Measurements from ENCODE around the gene AADAC.

Gene AADAC

DNA sequence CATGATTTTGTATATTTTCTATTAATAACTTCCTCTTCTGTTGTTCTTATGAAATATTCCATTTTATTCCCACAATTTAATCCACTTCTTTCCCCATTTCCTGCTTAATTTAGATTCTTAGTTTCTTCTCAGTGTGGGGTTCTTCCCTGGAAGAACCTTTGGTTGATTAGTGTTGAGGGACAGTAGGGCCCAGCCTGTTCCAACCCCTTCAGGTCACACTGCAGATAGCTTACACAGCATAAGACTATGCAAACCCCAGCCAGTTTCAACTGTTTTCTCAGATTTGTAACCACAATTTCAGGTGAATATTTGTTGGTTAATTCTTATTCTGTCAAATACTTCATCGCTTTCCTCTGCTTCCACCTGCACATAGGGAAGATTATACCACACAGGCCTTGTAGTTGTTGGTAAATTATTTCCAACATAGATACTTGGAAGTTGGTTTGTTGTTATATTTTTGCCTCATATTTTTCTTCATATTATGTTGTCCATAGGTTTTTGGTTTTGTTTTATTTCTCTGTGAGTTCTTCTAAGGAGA lies 45.5 kb upstream of the AADAC start:
- H3K79me2 ChIP-seq (ENCODE audit: control insufficient read depth, low read length) = no peaks in the 10 kb centered on the region
- TF ChIP-seq, protein P1, sequence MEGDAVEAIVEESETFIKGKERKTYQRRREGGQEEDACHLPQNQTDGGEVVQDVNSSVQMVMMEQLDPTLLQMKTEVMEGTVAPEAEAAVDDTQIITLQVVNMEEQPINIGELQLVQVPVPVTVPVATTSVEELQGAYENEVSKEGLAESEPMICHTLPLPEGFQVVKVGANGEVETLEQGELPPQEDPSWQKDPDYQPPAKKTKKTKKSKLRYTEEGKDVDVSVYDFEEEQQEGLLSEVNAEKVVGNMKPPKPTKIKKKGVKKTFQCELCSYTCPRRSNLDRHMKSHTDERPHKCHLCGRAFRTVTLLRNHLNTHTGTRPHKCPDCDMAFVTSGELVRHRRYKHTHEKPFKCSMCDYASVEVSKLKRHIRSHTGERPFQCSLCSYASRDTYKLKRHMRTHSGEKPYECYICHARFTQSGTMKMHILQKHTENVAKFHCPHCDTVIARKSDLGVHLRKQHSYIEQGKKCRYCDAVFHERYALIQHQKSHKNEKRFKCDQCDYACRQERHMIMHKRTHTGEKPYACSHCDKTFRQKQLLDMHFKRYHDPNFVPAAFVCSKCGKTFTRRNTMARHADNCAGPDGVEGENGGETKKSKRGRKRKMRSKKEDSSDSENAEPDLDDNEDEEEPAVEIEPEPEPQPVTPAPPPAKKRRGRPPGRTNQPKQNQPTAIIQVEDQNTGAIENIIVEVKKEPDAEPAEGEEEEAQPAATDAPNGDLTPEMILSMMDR (IDR thresholded peaks at IDR 0.05; ENCODE audit: low read depth, low read length, poor library complexity, severe bottlenecking) = no peak
- no peak for TF ChIP-seq EZH2phosphoT487 (IDR thresholded peaks at IDR 0.05; ENCODE audit: borderline replicate concordance, low read length)
- H3F3A ChIP-seq (ENCODE audit: control insufficient read depth, insufficient read depth) = no peaks in the 10 kb centered on the region
- H3K4me1 ChIP-seq (ENCODE audit: control insufficient read depth, low read length) = no peaks in the 10 kb centered on the region
- no peaks in the 10 kb centered on the region for H3K9me3 ChIP-seq (ENCODE audit: control insufficient read depth, insufficient read depth, low read length)
- no peaks in the 10 kb centered on the region for H3K36me3 ChIP-seq (ENCODE audit: control insufficient read depth, low read length)
- no peaks in the 10 kb centered on the region for H3K27me3 ChIP-seq (ENCODE audit: control insufficient read depth, low read length)
- H3K4me2 ChIP-seq (ENCODE audit: low read length) = no peak overlapping the region
- H3K27ac ChIP-seq (ENCODE audit: low read depth, low read length) = no peak overlapping the region
- H4K20me1 ChIP-seq (ENCODE audit: control insufficient read depth, insufficient read depth, low read depth, low read length) = no peaks in the 10 kb centered on the region
- H3K4me3 ChIP-seq (ENCODE audit: low read length) = no peak overlapping the region
- H3K9me2 ChIP-seq (replicated peaks; ENCODE audit: control insufficient read depth, low read length) = no peaks in the 10 kb centered on the region

DNA sequence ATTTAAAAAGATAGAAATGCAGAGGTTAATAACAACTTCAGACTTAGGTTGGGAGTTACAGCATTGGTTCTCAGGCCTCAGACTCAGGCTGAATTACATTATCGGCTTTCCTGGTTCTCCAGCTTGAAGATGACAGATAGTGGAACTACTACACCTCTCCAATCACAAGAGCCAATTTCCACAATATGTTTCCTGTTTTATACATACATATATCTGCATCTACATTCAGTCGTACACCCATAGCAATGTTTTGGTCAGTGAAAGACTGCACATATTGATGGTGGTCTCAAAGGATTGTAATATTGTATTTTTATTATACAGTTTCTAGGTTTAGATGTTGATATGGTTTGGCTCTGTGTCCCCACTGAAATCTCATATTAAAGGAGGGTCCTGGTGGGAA lies 44.7 kb upstream of the AADAC start:
- no peak overlapping the region for H3K27ac ChIP-seq (ENCODE audit: low read depth, low read length)
- no peaks in the 10 kb centered on the region for H3K79me2 ChIP-seq (ENCODE audit: control insufficient read depth, low read length)
- H3K36me3 ChIP-seq (ENCODE audit: control insufficient read depth, low read length) = no peaks in the 10 kb centered on the region
- H3K9me2 ChIP-seq (replicated peaks; ENCODE audit: control insufficient read depth, low read length) = no peaks in the 10 kb centered on the region
- no peak overlapping the region for H3K4me3 ChIP-seq (ENCODE audit: low read length)
- no peak overlapping the region for H3K4me2 ChIP-seq (ENCODE audit: low read length)
- no peaks in the 10 kb centered on the region for H3K4me1 ChIP-seq (ENCODE audit: control insufficient read depth, low read length)
- no peaks in the 10 kb centered on the region for H4K20me1 ChIP-seq (ENCODE audit: control insufficient read depth, insufficient read depth, low read depth, low read length)
- no peaks in the 10 kb centered on the region for H3K9me3 ChIP-seq (ENCODE audit: control insufficient read depth, insufficient read depth, low read length)
- H3F3A ChIP-seq (ENCODE audit: control insufficient read depth, insufficient read depth) = no peaks in the 10 kb centered on the region
- TF ChIP-seq, protein P1 (IDR thresholded peaks at IDR 0.05; ENCODE audit: low read depth, low read length, poor library complexity, severe bottlenecking) = no peak
- no peak for TF ChIP-seq EZH2phosphoT487 (IDR thresholded peaks at IDR 0.05; ENCODE audit: borderline replicate concordance, low read length)
- H3K27me3 ChIP-seq (ENCODE audit: control insufficient read depth, low read length) = no peaks in the 10 kb centered on the region

DNA sequence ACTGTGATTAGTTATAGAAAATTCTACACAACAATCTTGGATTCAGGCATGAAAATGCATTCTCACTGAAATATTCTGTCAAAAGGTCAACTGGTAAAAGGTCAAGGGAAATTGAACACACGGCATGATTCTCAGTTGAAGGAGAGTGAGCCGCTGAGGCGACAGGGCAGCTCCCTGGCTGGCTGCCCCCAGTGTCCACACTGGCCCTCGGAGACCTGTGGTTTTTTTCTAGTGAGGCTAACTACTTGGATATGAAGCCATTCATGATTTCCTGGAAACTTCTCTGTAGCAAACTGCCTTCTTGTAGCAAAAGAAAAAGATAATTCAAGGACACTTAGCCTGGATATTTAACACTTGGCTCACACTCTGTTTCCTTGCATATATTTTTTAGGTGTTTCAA lies 43.0 kb upstream of the AADAC start:
- no peaks in the 10 kb centered on the region for H4K20me1 ChIP-seq (ENCODE audit: control insufficient read depth, insufficient read depth, low read depth, low read length)
- no peaks in the 10 kb centered on the region for H3K9me3 ChIP-seq (ENCODE audit: control insufficient read depth, insufficient read depth, low read length)
- H3K4me3 ChIP-seq (ENCODE audit: low read length) = no peak overlapping the region
- H3K27ac ChIP-seq (ENCODE audit: low read depth, low read length) = no peak overlapping the region
- H3K9me2 ChIP-seq (replicated peaks; ENCODE audit: control insufficient read depth, low read length) = no peaks in the 10 kb centered on the region
- H3K4me2 ChIP-seq (ENCODE audit: low read length) = no peak overlapping the region
- no peak for TF ChIP-seq EZH2phosphoT487 (IDR thresholded peaks at IDR 0.05; ENCODE audit: borderline replicate concordance, low read length)
- TF ChIP-seq, protein P1 (IDR thresholded peaks at IDR 0.05; ENCODE audit: low read depth, low read length, poor library complexity, severe bottlenecking) = no peak
- no peaks in the 10 kb centered on the region for H3K79me2 ChIP-seq (ENCODE audit: control insufficient read depth, low read length)
- H3F3A ChIP-seq (ENCODE audit: control insufficient read depth, insufficient read depth) = no peaks in the 10 kb centered on the region
- no peaks in the 10 kb centered on the region for H3K36me3 ChIP-seq (ENCODE audit: control insufficient read depth, low read length)
- H3K27me3 ChIP-seq (ENCODE audit: control insufficient read depth, low read length) = no peaks in the 10 kb centered on the region
- no peaks in the 10 kb centered on the region for H3K4me1 ChIP-seq (ENCODE audit: control insufficient read depth, low read length)
